HepG2 (cell line): ENCODE data around the gene RRBP1. TPM values are rescaled to one million over a fixed set of nuclear protein-coding genes. Genes with fewer than 3 reads are reported as not detected.
A peak's percentile ranks its signal among the peaks of the same experiment; 100 is the strongest.

ENCODE experiments used
- ATAC-seq: fragments of 200-7000 bp; cut with Tn5 transposase; 3 replicates; pipeline ENCODE4 v1.9.1; 2020; ENCODE audit warnings: mild to moderate bottlenecking, moderate library complexity
- BruUV-seq: library from RNA; stranded (reverse); fragments of 400-500 nt; replicated peaks from 2 replicates; lab custom pipeline; 2021; lab: Mats Ljungman, UMichigan
- CTCF ChIA-PET: fragments of 300-600 bp; formaldehyde crosslinking; extraction: SDS; loops from one replicate; lab custom pipeline; 2021; ENCODE audit warnings: low total read pairs, inconsistent platforms, low intra/inter-chr PET ratio; lab: Yijun Ruan, JAX
- POLR2A ChIA-PET: fragments of 350-600 bp; sonication (Branson Sonifier 250); formaldehyde crosslinking; loops from one replicate; lab custom pipeline; 2020; ENCODE audit warnings: antibody characterized with exemption, inconsistent platforms; lab: Yijun Ruan, JAX
- DNase-seq: peaks from one replicate; pipeline ENCODE4 v3.0.0-alpha.2; 2015; ENCODE audit warnings: low spot score
- FAIRE-seq: peaks from 3 replicates; lab custom pipeline; 2011; peaks lifted over from hg19 to GRCh38; lab: Jason Lieb, UNC
- H2AFZ ChIP-seq: one replicate; pipeline ENCODE4 v1.6.1; 2011; ENCODE audit warnings: low read length, inconsistent platforms
- H3K27ac ChIP-seq: fragments of 300-600 bp; 3 replicates; pipeline ENCODE4 v1.8.0; 2011; ENCODE audit warnings: mixed run types, mild to moderate bottlenecking, mixed read lengths, low read length, inconsistent platforms; ENCODE audit not compliant: insufficient read depth; ENCODE audit errors: extremely low read length
- H3K27me3 ChIP-seq, 2 experiments: fragments of 200-600 bp in 1 of 2; 2 replicates in 1 of 2; 3 replicates in 1 of 2; pipeline versions ENCODE4 v1.6.0 to v1.8.0; 2011; ENCODE audit warnings: low read length in 2 of 2, mild to moderate bottlenecking in 2 of 2, moderate library complexity in 2 of 2, inconsistent platforms in 1 of 2; ENCODE audit not compliant: insufficient read depth in 2 of 2, control insufficient read depth in 1 of 2
- H3K36me3 ChIP-seq, 2 experiments: fragments of 200-600 bp in 1 of 2; replicated peaks in 1 of 2; 2 replicates in 1 of 2; 3 replicates in 1 of 2; pipeline versions ENCODE4 v1.5.1 to v1.8.0; 2011; ENCODE audit warnings: low read length in 2 of 2, inconsistent platforms in 1 of 2; ENCODE audit not compliant: insufficient read depth in 2 of 2, control insufficient read depth in 1 of 2
- H3K4me1 ChIP-seq: 2 replicates; pipeline ENCODE4 v1.5.1; 2012; ENCODE audit warnings: low read length, inconsistent platforms; ENCODE audit not compliant: insufficient read depth
- H3K4me2 ChIP-seq: 2 replicates; pipeline ENCODE4 v1.6.0; 2011; ENCODE audit warnings: low read depth, low read length, inconsistent platforms
- H3K4me3 ChIP-seq, 3 experiments: fragments of 200-600 bp in 1 of 3; sonication (generic), shearing (Covaris generic) in 1 of 3; replicated peaks in 1 of 3; 2 replicates each; pipeline ENCODE4 v1.5.1; 2011 to 2016; ENCODE audit warnings: low read length in 3 of 3, inconsistent platforms in 2 of 3, low read depth in 2 of 3, mild to moderate bottlenecking in 2 of 3, control low read depth in 1 of 3, mixed read lengths in 1 of 3; ENCODE audit not compliant: insufficient read depth in 1 of 3
- H3K79me2 ChIP-seq: one replicate; pipeline ENCODE4 v1.6.1; 2011; ENCODE audit warnings: low read length, inconsistent platforms; ENCODE audit not compliant: insufficient read depth
- H3K9ac ChIP-seq: 2 replicates; pipeline ENCODE4 v1.6.0; 2011; ENCODE audit warnings: mild to moderate bottlenecking, low read depth, low read length, inconsistent platforms; ENCODE audit not compliant: insufficient read depth
- H3K9me3 ChIP-seq: 2 replicates; pipeline ENCODE4 v1.5.1; 2012; ENCODE audit warnings: mild to moderate bottlenecking, low read length
- H4K20me1 ChIP-seq: 2 replicates; pipeline ENCODE4 v1.6.0; 2011; ENCODE audit warnings: inconsistent platforms, mild to moderate bottlenecking, low read length, moderate library complexity; ENCODE audit not compliant: insufficient read depth
- FOXM1 ChIP-seq: sonication (generic); formaldehyde crosslinking; IDR thresholded peaks from 2 replicates; pipeline ENCODE4 v1.5.0; 2020; ENCODE audit warnings: missing genetic modification reagents
- HOXA9 ChIP-seq: sonication (generic); formaldehyde crosslinking; IDR thresholded peaks from 2 replicates; pipeline ENCODE4 v1.8.1; 2022; ENCODE audit warnings: missing genetic modification reagents, mild to moderate bottlenecking, moderate library complexity, borderline replicate concordance
- NAIF1 ChIP-seq: sonication (generic); formaldehyde crosslinking; IDR thresholded peaks from 2 replicates; pipeline ENCODE4 v1.5.0; 2020; ENCODE audit warnings: mild to moderate bottlenecking, missing genetic modification reagents, borderline replicate concordance
- PRMT3 ChIP-seq: sonication (generic); formaldehyde crosslinking; IDR thresholded peaks from 2 replicates; pipeline ENCODE4 v1.8.1; 2022; ENCODE audit warnings: low read depth, mild to moderate bottlenecking, moderate library complexity, missing genetic modification reagents, borderline replicate concordance
- ZNF101 ChIP-seq: sonication (generic); formaldehyde crosslinking; IDR thresholded peaks from 2 replicates; pipeline ENCODE4 v1.4.0; 2020; ENCODE audit warnings: mild to moderate bottlenecking, low read depth, missing genetic modification reagents, borderline replicate concordance
- ZNF121 ChIP-seq: sonication (generic); formaldehyde crosslinking; IDR thresholded peaks from 2 replicates; pipeline ENCODE4 v1.5.0; 2020; ENCODE audit warnings: mild to moderate bottlenecking, missing genetic modification reagents
- ZNF678 ChIP-seq: sonication (generic); formaldehyde crosslinking; IDR thresholded peaks from 2 replicates; pipeline ENCODE4 v1.4.0; 2020; ENCODE audit warnings: mild to moderate bottlenecking, missing genetic modification reagents
- ZNF816 ChIP-seq: sonication (generic); formaldehyde crosslinking; IDR thresholded peaks from 2 replicates; pipeline ENCODE4 v1.8.0; 2022; ENCODE audit warnings: missing genetic modification reagents, mild to moderate bottlenecking, borderline replicate concordance
- WGBS: methylation state at CpG from one replicate; pipeline ENCODE4 v1.1.6; 2017; ENCODE audit warnings: low lambda C conversion rate; 5-methylcytosine and 5-hydroxymethylcytosine counted together
- in situ Hi-C: cut with HindIII; loops from 2 replicates; pipeline ENCODE4 v1.10.0; 2017; ENCODE audit warnings: low pct_unique_long_range_greater_than_20kb; ENCODE audit not compliant: extremely low pct_ligation_motif_present
- intact Hi-C: fragments of 100-400 bp; cut with micrococcal nuclease; formaldehyde crosslinking; loops from one replicate; pipeline ENCODE4 v1.10.0; 2022; ENCODE audit not compliant: unreplicated experiment
- polyA plus RNA-seq, 8 experiments: library from polyadenylated mRNA; depleted of rRNA in 3 of 8; stranded (reverse) in 7 of 8; unstranded in 1 of 8; fragments of >200 nt; fragmentation: Illumina TruSeq in 4 of 8; extraction: Trizol in 4 of 8; gene quantifications; 2 replicates each; pipeline versions ENCODE4 v1.2.1 to v1.2.3, GENCODE V29; 2011 to 2016; ENCODE audit warnings: low read depth in 4 of 8, missing spikeins in 1 of 8, mixed read lengths in 1 of 8; ENCODE audit not compliant: insufficient read depth in 1 of 8
- total RNA-seq, 5 experiments: library from RNA; depleted of rRNA; stranded (reverse); fragments of >200 nt; fragmentation: Illumina TruSeq; extraction: Trizol; gene quantifications; 2 replicates each; pipeline ENCODE4 v1.2.3, GENCODE V29; 2016; ENCODE audit warnings: low read depth in 1 of 5

RRBP1 gene
- total and polyA plus RNA-seq, 2 of the 13 experiments (the other 11 are each of a cell fraction or from before 2014, with no cell fraction given): 150 to 222 TPM

DNA sequence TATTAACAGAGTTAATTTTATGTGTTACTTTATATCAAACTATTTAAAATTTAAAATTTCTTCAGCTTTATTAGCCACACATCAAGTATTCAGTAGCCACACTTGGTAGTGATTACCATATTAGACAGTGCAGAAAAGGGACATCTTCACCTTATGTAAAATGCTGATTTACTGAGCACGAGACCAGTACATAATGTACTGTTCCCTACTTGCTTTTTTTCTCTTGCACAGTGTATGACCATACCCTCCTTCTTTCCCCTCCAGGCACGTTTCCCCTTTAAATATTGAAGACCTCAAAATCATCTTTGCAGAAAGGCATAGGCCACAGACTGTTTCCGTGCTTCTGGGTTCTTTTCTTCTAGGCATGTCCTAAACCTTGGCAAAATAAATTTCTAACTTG is 94.2 kb downstream of the RRBP1 start:
- no peak overlapping the region for H3K4me2 ChIP-seq
- no peaks in the 10 kb centered on the region for H3K9me3 ChIP-seq
- DNase-seq: no peak
- H3K36me3 ChIP-seq: peaks cover 0 to 1% of the 10 kb centered on the region in 2 experiments; a peak in 1 of 5 replicates
- POLR2A ChIA-PET: no interaction called here
- H3K4me1 ChIP-seq: no peaks in the 10 kb centered on the region
- TF ChIP-seq HOXA9: no peak
- TF ChIP-seq ZNF816 (CRISPR knock-in tag): no peak
- no peak for TF ChIP-seq PRMT3 (CRISPR knock-in tag)
- no peak for TF ChIP-seq NAIF1 (CRISPR knock-in tag)
- no peak for TF ChIP-seq ZNF101 (CRISPR knock-in tag)
- no peak for TF ChIP-seq FOXM1 (CRISPR knock-in tag)
- 94% methylated on average over 3 of the region's 3 CpGs for WGBS
- H4K20me1 ChIP-seq: no peaks in the 10 kb centered on the region
- CTCF ChIA-PET: no interaction called here
- no peak overlapping the region for H3K27ac ChIP-seq
- no peaks in the 10 kb centered on the region for H3K27me3 ChIP-seq
- intact Hi-C loops: no loop called here
- H3K4me3 ChIP-seq: no peak overlapping the region
- no peak for ATAC-seq
- H3K79me2 ChIP-seq: peaks cover 45% of the 10 kb centered on the region
- no peak overlapping the region for H2AFZ ChIP-seq
- H3K9ac ChIP-seq: no peak overlapping the region
- in situ Hi-C loops: no loop called here
- no TSS peak for BruUV-seq
- no peak for FAIRE-seq

GRCh38 chr20:17587148-17587547 is 94.9 kb downstream of the RRBP1 start:
- H3K27me3 ChIP-seq: no peaks in the 10 kb centered on the region
- in situ Hi-C loops: no loop called here
- H4K20me1 ChIP-seq: no peaks in the 10 kb centered on the region
- FAIRE-seq (no peak), DNase-seq (no peak), ATAC-seq (no peak)
- H3K4me3 ChIP-seq: no peak overlapping the region
- TF ChIP-seq ZNF121: peak; percentile 80
- no peak for TF ChIP-seq ZNF678 (CRISPR knock-in tag)
- H3K27ac ChIP-seq: no peak overlapping the region
- H2AFZ ChIP-seq: no peak overlapping the region
- no peak overlapping the region for H3K4me2 ChIP-seq
- no peaks in the 10 kb centered on the region for H3K4me1 ChIP-seq
- H3K9me3 ChIP-seq: no peaks in the 10 kb centered on the region
- POLR2A ChIA-PET: no interaction called here
- H3K79me2 ChIP-seq: peaks cover 52% of the 10 kb centered on the region
- H3K9ac ChIP-seq: no peak overlapping the region
- H3K36me3 ChIP-seq: peaks cover 0 to 1% of the 10 kb centered on the region in 2 experiments; a peak in 1 of 5 replicates
- intact Hi-C loops: no loop called here
- WGBS: 93% methylated on average over 1 of the region's 1 CpG
- CTCF ChIA-PET: no interaction called here
- no TSS peak for BruUV-seq
